AG09309 (cell line): ENCODE data around the gene KRTAP5-7.

Source experiments
- DNase-seq: peaks from one replicate; pipeline ENCODE4 v3.0.0-alpha.2; 2010; ENCODE audit warnings: low read depth
- H3K4me3 ChIP-seq: 2 replicates; pipeline ENCODE4 v1.5.1; 2011; ENCODE audit warnings: mild to moderate bottlenecking, low read depth, low read length, moderate library complexity; ENCODE audit not compliant: control insufficient read depth
- TF ChIP-seq, protein P1 (sequence below): IDR thresholded peaks from 2 replicates; pipeline ENCODE4 v1.5.1; 2011; ENCODE audit warnings: mild to moderate bottlenecking, low read depth, low read length, inconsistent platforms; ENCODE audit not compliant: insufficient read depth, control insufficient read depth; ENCODE audit errors: missing control alignments

Gene KRTAP5-7

DNA sequence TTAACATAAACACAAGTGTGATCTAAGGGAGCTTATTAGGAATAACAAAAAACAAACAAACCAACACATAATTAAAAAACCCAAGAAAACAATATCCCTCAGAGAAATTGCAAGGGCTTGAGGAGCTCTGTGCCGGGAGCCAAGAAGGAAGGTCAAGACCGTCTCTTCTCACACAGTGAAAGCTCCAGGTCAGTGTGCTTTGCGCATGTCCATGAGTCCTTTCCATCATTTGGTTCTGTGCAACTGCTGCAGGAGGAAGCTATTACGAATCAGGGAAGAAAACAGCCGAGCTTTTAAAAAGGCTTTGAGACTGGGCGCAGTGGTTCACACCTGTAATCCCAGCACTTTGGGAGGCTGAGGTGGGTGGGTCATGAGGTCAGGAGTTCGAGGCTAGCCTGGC, 15.3 kb downstream of the KRTAP5-7 start:
- DNase-seq: no peak
- H3K4me3 ChIP-seq: no peak overlapping the region
- TF ChIP-seq, protein P1, sequence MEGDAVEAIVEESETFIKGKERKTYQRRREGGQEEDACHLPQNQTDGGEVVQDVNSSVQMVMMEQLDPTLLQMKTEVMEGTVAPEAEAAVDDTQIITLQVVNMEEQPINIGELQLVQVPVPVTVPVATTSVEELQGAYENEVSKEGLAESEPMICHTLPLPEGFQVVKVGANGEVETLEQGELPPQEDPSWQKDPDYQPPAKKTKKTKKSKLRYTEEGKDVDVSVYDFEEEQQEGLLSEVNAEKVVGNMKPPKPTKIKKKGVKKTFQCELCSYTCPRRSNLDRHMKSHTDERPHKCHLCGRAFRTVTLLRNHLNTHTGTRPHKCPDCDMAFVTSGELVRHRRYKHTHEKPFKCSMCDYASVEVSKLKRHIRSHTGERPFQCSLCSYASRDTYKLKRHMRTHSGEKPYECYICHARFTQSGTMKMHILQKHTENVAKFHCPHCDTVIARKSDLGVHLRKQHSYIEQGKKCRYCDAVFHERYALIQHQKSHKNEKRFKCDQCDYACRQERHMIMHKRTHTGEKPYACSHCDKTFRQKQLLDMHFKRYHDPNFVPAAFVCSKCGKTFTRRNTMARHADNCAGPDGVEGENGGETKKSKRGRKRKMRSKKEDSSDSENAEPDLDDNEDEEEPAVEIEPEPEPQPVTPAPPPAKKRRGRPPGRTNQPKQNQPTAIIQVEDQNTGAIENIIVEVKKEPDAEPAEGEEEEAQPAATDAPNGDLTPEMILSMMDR: no peak

DNA sequence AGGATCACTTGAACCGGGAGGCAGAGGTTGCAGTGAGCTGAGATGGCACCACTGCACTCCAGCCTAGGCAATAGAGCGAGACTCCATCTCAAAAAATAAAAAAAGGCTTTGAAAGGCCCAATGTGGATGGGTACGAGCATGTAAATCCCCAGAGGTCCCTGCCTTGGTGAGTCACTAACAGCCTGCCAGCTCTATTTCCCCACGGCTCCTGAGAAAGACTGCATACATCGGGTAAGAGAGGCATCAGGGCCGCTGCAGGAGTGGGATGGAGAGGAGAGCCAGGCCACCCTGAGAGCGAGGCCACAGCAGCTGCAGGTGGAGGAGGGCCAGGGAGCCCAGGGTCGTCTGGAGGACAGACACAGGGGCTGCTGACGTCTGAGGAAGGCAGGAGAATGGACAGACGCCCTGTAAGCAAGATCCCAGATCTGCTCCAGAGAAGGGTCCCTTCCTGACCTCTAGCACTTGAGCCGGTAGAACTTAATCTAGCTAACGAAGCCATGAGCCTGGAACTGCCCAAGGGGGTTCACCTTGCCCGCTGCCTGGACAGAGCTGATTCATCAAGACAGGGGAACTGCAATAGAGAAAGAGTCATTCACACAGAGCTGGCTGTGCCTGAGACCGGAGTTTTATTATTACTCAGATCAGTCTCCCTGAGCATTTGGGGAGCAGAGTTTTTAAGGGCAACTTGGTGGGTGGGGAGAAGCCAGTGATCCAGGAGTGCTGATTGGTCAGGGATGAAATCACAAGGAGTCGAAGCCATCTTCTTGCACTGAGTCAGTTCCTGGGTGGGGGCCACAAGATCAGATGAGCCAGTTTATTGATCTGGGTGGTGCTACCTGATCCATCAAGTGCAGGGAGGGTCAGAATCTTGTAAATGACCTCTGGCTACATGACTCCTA, 16.1 kb downstream of the KRTAP5-7 start:
- DNase-seq: no peak
- no peak overlapping the region for H3K4me3 ChIP-seq
- TF ChIP-seq, protein P1: no peak

DNA sequence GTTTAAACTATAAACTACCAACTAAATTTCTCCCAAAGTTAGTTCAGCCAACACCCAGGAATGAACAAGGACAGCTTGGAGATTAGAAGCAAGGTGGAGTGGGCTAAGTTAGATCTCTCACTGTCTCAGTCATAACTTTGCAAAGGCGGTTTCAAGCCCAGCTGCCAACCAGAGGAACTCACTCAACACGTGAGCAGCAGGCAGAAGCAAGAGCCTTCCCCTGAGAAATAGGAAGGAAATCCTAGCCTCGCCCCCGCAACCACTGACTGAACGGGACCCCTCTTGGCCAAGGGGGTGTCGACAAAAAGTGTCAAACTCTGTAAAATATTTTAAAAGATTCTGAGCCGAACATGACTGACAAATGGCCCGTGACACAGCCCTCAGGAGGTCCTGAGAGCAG, 16.8 kb downstream of the KRTAP5-7 start:
- DNase-seq: no peak
- TF ChIP-seq, protein P1: no peak
- H3K4me3 ChIP-seq: no peak overlapping the region

DNA sequence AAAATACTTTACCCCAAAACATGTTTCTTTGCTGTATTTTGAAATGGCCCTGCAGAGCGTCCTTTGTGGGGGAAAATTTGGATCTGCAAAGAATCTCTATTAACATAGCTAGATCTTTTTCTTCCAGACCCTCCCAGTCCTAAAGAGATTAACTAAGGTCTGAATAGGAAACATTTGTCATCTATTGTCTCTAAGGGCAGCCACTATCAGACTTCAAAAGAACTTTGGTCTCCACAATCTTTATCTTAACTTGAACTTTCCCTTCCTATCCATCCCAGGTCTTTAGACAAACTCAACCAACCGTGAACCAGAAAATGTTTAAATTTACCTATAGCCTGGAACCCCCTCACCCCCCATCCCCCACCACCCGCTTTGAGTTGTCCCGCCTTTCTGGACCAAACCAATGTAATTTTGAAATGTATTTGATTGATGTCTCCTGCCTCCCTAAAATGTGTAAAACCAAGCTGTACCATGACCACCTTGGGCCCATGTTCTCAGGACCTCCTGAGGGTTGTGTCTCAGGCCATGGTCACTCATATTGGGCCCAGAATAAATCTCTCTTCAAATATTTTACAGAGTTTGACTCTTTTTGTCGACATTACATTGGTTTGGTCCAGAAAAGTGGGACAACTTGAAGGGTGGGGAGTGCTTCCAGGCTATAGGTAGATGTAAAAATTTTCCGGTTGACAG, 17.6 kb downstream of the KRTAP5-7 start:
- TF ChIP-seq, protein P1: no peak
- no peak for DNase-seq
- H3K4me3 ChIP-seq: no peak overlapping the region

DNA sequence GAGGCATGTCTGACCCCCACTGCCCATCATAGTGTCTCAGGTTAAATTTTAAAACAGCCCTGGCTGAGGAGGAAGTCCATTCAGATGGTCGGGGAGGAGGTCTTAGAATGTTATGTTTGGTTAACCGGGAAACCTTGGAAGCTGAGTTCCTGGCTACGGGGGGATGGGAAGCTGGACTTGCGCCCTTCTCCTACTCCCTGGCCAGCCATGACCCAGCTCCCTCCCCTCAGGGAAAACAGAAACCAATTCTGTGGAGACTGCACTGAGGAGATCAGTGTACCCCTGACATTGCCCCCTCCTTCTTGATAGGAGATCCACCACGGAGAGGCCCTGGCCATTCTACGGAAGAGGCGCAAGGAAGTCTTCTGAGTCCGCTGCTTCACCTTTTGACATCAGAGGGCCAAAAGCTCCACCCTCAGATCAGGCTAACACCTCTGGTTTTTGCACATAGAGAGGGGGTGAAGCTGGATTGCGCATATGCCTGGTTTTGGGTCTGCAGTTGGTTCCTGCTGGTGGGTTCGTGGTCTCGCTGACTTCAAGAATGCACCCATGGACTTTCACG, 18.4 kb downstream of the KRTAP5-7 start:
- H3K4me3 ChIP-seq: no peak overlapping the region
- DNase-seq: no peak
- TF ChIP-seq, protein P1: no peak

DNA sequence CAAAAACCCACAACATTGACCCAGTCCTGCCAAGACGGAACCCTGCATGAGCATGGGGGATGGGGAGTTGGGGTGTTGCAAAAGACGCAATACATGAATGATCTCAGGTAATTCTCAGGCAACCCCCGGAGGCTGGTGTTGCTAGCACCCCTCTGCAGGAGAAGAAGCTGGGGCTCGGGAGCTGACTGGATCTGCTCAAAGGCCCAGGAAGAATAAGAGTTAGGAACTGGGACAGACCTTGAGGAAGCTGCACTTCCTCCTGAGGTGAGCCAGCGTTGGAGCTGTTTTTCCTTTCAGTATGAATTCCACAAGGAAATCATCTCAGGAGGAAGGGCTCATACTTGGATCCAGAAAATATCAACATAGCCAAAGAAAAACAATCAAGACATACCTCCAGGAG, 21.1 kb downstream of the KRTAP5-7 start, which contains the start of gene KRTAP5-9:
TSS of gene KRTAP5-9 (plus strand) at position 301 of the 400 bp plus-strand sequence. CDS start 238 bp downstream, outside the sequence.
- H3K4me3 ChIP-seq: no peak within 1 kb of the TSS
- TF ChIP-seq, protein P1: no peak
- DNase-seq: no peak
